Heart left ventricle (tissue), 13 donors: Measurements from ENCODE around the gene TUT7.

Experiments used
- POLR2A ChIP-seq, 2 donors: fragments of 450-650 bp; IDR thresholded peaks; one replicate each; pipeline ENCODE4 v1.6.1; 2017; ENCODE audit warnings: antibody characterized with exemption in 2 of 2, mild to moderate bottlenecking in 2 of 2, moderate library complexity in 2 of 2
- TF ChIP-seq, protein P1 (sequence below), 12 donors: fragments of 200-600 bp; sonication (generic) in 4 of 12; IDR thresholded peaks; one replicate each; pipeline versions ENCODE4 v1.5.0 to v1.8.0; 2018 to 2022; ENCODE audit warnings: antibody characterized with exemption in 12 of 12, mild to moderate bottlenecking in 5 of 12
- donor health status: ischemic (EF 13 %, LVEDD 7.1; RV severe dilation, severe dysfunction).
- donor health status: DM: no; HTN: yes; CAD: no.
- donor health status: DM: no; HTN: no; CAD: no.
- donor health status: ischemic (EF 25% LVEDD 6.9; RV normal size, moderate dysfunction).
- donor health status: ischemic (EF 25% LVEDD 5.7; RV mildly dilated, moderate dysfunction).
- donor health status: ischemic (EF 35%, LVEDD 5.7; RV mildly dilated, moderate dysfunction).
- donor health status: nonischemic (EF 11% LVEDD 7.7; RV severe dilation, severe dysfunction).
- donor health status: DM: yes; HTN: yes; CAD: no.
- donor health status: PGD.
- donor health status: ischemic (EF 29% LVEDD 5.4; RV normal size, mild dysfunction).
- donor health status: nonischemic (EF 23%, LVEDD 6.1; RV moderate dilation, normal function).

DNA sequence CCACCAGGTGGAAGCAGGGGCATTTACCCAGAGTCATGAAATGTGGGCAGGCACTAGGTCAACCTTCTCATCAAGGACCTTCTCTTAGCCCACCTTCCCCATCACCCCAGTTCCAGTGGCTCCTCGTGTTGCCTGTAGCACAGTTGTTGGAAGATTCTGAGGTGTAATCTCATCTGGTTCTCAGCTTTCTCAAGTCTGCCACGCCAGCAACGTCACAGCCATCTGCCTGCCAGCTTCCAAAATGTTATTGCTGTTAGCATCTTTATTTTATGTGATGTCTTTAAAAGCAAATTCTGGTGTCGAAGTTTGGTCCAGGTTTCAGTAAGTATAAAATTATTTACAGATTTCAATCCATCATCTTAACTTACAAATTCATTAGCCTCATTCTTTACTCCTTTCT is 105.5 kb downstream of the TUT7 start:
- TF ChIP-seq, protein P1, sequence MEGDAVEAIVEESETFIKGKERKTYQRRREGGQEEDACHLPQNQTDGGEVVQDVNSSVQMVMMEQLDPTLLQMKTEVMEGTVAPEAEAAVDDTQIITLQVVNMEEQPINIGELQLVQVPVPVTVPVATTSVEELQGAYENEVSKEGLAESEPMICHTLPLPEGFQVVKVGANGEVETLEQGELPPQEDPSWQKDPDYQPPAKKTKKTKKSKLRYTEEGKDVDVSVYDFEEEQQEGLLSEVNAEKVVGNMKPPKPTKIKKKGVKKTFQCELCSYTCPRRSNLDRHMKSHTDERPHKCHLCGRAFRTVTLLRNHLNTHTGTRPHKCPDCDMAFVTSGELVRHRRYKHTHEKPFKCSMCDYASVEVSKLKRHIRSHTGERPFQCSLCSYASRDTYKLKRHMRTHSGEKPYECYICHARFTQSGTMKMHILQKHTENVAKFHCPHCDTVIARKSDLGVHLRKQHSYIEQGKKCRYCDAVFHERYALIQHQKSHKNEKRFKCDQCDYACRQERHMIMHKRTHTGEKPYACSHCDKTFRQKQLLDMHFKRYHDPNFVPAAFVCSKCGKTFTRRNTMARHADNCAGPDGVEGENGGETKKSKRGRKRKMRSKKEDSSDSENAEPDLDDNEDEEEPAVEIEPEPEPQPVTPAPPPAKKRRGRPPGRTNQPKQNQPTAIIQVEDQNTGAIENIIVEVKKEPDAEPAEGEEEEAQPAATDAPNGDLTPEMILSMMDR (IDR thresholded peaks at IDR 0.05), result no peak
- no peak for TF ChIP-seq POLR2A (IDR thresholded peaks at IDR 0.05)
